ENCODE measurements around the gene LRSAM1.

Gene LRSAM1

DNA sequence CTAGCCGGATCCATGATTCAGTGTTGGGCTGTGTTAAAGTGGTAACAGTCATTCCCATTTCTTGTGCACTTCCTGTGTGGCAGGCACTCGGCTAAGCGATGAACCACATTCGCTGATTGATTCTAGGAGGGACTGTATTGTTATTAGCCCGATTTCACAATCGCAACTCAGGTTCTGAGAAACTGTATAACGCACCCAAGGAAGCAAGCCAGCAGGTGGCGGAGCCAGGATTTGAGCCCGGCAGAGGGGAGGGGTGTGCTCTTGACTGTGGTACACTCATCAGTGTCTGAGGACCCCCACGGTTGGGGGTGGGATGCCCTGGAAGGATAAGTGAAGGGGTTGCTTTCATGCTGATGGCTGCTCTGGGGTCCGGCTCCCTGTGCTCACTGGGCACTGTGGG lies 34.7 kb downstream of the LRSAM1 start:
- Histone ChIP-seq H3K9me3 (ENCODE audit: low read length) (no peaks in the 10 kb centered on the region), H3K36me3 (ENCODE audit: insufficient read depth, low read length) (peaks cover 28% of the 10 kb centered on the region), H3K4me1 (ENCODE audit: insufficient read depth, low read length) (no peaks in the 10 kb centered on the region), H3K4me3 (ENCODE audit: low read length) (no peak overlapping the region), H2AFZ (ENCODE audit: low read depth, low read length) (no peak overlapping the region), H3K27me3 (ENCODE audit: insufficient read depth, low read length) (no peaks in the 10 kb centered on the region)

DNA sequence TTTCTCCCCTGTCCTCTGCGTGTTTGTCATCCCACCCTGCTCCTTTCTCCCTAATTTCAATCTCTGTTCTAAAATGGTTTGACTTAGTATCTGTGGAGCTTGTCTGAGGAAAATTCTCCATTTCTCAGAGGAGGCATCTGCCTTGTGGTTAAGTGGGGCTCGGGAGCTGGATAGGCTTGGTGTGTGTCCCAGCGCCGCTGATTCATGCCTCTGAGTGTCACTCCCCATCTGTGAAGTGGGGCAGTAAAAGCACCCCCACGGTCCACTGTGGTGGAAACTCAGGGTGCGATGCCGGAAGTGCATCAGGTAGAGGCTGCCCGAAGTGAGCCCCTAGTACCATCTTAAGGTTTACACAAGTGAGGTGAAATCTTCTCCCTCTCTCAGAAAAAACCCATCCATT lies 37.6 kb downstream of the LRSAM1 start:
- peaks cover 4% of the 10 kb centered on the region for H3K4me1 ChIP-seq (ENCODE audit: insufficient read depth, low read length)
- H2AFZ ChIP-seq (ENCODE audit: low read depth, low read length) = no peak overlapping the region
- no peaks in the 10 kb centered on the region for H3K9me3 ChIP-seq (ENCODE audit: low read length)
- peaks cover 25% of the 10 kb centered on the region for H3K36me3 ChIP-seq (ENCODE audit: insufficient read depth, low read length)
- H3K4me3 ChIP-seq (ENCODE audit: low read length) = no peak overlapping the region
- no peaks in the 10 kb centered on the region for H3K27me3 ChIP-seq (ENCODE audit: insufficient read depth, low read length)

DNA sequence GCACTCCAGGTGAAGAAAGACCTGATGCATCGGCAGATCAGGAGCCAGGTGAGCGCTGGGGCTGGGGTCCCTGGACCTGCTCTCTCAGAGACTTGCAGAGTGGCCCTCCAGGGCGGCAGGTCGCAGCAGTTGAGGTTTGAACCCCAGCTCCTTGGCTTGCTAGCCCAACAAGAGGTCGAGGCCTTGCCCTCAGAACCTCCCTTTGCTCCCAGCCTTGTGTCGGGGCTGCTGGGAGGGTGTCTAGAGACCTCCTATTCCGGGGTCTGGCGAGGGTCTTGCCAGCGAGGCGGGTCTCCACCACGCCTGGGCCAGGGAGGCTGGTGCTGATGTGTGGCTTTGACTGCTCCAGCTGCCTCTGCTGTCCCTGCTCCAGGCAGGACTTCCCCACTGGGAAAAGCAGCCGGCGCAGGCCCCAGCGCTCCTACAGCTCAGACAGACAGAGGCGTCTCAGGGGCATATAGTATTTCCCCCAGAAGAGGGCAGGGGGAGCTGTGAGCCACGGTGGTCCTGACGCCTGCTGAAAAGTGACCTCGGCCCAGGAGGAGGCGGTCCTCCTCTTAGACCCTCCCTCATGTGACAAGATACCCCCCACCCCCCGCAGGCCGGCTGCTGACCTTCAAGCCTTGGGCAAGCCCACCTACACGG lies 38.3 kb downstream of the LRSAM1 start:
- Histone ChIP-seq H3K4me3 (ENCODE audit: low read length) (no peak overlapping the region), H3K27me3 (ENCODE audit: insufficient read depth, low read length) (no peaks in the 10 kb centered on the region), H3K4me1 (ENCODE audit: insufficient read depth, low read length) (peaks cover 4% of the 10 kb centered on the region), H2AFZ (ENCODE audit: low read depth, low read length) (no peak overlapping the region), H3K36me3 (ENCODE audit: insufficient read depth, low read length) (peaks cover 25% of the 10 kb centered on the region), H3K9me3 (ENCODE audit: low read length) (no peaks in the 10 kb centered on the region)

DNA sequence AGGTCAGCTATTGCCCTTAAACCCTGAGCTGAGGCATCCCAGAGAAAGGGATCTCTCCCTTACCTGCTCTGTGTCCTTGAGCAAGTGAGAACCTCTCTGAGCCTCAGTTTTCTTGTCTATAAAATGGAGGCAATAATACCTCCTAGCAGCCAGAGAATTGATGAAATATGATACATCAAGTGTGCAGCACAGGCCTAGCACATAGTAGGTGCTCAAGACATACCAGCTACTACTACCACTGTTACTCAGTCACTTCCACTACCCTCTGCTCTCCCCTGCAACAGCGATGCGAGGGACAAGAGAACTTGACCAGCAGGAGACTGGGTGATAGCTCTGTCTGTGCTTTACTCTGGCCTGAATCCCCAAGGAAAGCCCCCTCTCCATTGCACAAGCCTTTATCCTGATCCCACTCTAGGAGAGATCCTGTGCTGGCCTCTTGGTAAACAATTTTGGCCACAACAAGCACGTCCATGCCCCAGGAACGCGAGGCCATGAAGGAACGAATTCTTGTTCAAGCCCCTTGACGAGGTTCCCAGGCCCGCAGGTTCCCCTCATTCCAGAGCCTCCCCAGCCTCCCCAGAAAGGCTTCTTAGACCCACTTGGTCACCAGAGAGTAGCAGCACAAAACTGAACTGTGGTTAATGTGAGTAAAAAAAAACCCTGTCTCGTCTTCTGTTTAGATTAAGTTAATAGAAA lies 39.4 kb downstream of the LRSAM1 start:
- Histone ChIP-seq H3K9me3 (ENCODE audit: low read length) (no peaks in the 10 kb centered on the region), H3K36me3 (ENCODE audit: insufficient read depth, low read length) (peaks cover 24% of the 10 kb centered on the region), H2AFZ (ENCODE audit: low read depth, low read length) (no peak overlapping the region), H3K27me3 (ENCODE audit: insufficient read depth, low read length) (no peaks in the 10 kb centered on the region), H3K4me3 (ENCODE audit: low read length) (no peak overlapping the region), H3K4me1 (ENCODE audit: insufficient read depth, low read length) (peaks cover 4% of the 10 kb centered on the region)

DNA sequence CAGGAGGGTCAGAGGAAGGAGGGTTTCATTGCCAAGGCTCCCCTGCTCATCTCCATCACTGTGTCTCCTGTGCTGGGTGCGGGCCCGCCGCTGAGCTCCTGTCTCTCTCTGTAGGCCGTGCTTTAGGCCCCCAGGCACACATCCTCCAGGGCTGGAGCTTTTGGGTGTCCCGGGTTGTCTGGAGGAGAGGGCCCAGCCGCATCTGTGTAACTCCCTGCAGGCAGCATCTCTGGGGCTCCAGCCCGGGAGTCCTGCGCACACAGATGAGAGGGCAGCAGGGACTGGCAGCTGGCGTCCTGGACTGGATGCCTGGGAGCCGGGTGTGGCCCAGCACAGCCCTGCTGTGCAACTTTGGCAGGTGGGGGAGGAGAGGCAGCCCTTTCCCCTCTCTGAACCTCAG lies 40.2 kb downstream of the LRSAM1 start:
- Histone ChIP-seq H3K27me3 (ENCODE audit: insufficient read depth, low read length) (no peaks in the 10 kb centered on the region), H3K4me1 (ENCODE audit: insufficient read depth, low read length) (peaks cover 4% of the 10 kb centered on the region), H3K36me3 (ENCODE audit: insufficient read depth, low read length) (peaks cover 22% of the 10 kb centered on the region), H3K4me3 (ENCODE audit: low read length) (no peak overlapping the region), H3K9me3 (ENCODE audit: low read length) (no peaks in the 10 kb centered on the region), H2AFZ (ENCODE audit: low read depth, low read length) (no peak overlapping the region)

DNA sequence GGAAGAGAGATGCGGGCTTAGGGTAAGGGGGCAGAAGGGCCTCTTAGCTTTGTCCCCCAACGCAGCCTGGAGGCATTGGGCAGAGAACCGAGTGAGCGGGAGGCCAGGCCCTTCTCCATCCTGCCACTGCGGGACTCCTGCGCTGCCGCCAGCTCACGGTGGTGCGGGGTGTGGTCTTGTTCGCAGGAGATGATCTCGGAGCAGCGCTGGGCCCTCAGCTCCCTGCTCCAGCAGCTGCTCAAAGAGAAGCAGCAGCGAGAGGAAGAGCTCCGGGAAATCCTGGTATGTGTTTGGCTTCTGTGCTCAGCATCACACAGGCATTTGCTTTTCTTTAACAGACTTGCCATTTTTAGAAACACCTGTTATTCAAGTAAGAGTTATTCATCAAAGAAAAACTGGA lies 41.3 kb downstream of the LRSAM1 start:
- H2AFZ ChIP-seq (ENCODE audit: low read depth, low read length) = no peak overlapping the region
- peaks cover 20% of the 10 kb centered on the region for H3K36me3 ChIP-seq (ENCODE audit: insufficient read depth, low read length)
- no peak overlapping the region for H3K4me3 ChIP-seq (ENCODE audit: low read length)
- no peaks in the 10 kb centered on the region for H3K9me3 ChIP-seq (ENCODE audit: low read length)
- H3K4me1 ChIP-seq (ENCODE audit: insufficient read depth, low read length) = peaks cover 4% of the 10 kb centered on the region
- no peaks in the 10 kb centered on the region for H3K27me3 ChIP-seq (ENCODE audit: insufficient read depth, low read length)

DNA sequence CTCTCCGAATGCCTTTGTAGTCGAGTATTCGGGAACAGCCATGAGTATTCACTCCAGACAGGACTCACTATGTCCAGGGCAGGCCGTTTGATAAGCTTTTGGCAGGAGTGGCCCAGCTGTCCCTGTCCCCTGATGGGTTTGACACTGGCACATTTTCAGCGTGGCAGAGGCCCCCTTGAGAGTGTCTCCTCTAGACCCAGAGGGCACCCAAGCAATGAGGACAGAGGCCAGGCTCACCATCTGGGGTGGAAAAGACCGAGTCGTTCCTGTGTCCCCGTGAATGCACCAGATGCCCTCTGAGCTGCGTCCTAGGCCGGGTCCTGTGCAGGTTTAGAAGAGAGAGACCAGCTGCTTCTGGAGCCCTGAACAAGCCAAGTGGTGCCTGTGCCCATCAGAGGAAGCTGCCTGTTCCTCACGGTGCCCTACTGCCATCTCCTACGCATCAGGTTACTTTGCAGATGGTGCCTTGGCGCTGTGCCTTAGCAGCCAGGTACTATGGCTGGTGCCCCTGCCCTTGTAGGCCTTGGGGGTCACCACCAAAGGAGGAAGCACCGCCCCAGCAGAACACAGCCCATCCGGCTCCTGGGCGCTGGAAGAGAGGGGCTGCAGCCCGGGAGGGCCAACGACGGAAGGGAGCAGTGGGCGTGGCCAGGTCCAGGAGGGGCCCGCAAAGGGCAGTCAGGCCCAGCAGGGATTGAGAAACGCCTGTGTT lies 42.4 kb downstream of the LRSAM1 start:
- Histone ChIP-seq H3K36me3 (ENCODE audit: insufficient read depth, low read length) (peaks cover 27% of the 10 kb centered on the region), H3K9me3 (ENCODE audit: low read length) (no peaks in the 10 kb centered on the region), H3K4me3 (ENCODE audit: low read length) (no peak overlapping the region), H3K4me1 (ENCODE audit: insufficient read depth, low read length) (peaks cover 4% of the 10 kb centered on the region), H3K27me3 (ENCODE audit: insufficient read depth, low read length) (no peaks in the 10 kb centered on the region), H2AFZ (ENCODE audit: low read depth, low read length) (no peak overlapping the region)

DNA sequence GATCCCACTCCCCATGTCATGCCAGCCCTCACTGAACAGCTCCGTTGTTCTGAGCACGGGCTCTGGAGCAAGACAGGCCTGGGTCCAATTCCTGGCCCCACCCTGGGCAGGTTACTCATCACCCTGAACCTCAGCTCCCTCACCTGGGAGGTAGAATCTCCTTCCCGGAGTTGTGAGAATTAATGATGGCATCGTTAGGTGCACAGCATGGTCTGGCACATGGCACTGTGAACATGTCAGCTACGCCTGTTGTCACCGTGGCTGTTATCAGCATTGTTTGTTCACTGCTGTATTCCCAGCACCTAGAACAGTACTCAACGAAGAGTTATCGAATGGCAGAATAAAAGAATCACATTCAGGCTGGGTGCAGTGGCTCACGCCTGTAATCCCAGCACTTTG lies 43.0 kb downstream of the LRSAM1 start:
- Histone ChIP-seq H3K9me3 (ENCODE audit: low read length) (no peaks in the 10 kb centered on the region), H3K36me3 (ENCODE audit: insufficient read depth, low read length) (peaks cover 27% of the 10 kb centered on the region)

DNA sequence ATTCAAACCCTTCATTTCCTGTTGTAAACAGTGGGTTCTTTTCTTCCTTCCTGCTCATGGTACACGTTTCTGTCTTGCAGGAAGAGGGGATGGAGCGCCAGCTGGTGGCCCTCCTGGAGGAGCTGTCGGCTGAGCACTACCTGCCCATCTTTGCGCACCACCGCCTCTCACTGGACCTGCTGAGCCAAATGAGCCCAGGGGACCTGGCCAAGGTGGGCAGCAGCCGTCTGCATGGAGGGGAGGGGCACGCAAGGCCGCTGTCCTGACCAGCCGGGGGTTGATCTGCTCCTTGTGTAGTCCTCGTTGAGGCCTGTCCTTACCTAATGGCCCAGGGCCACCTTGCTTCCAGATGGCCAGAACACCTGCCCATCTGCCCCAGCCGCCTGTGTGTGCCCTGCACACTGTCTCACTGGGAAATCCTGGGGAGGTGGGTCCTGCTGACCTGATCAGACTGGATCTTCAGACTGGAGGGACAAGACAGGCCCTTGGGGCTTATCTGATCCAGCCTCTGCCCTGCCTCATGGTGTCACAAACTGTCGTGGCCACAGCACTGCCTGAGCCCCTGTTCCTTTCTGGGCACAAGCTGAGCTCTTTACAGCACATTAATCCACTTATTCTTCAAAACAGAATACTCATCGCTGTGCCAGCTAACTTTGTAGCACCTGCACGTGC lies 44.7 kb downstream of the LRSAM1 start:
- no peak overlapping the region for H3K4me3 ChIP-seq (ENCODE audit: low read length)
- H3K36me3 ChIP-seq (ENCODE audit: insufficient read depth, low read length) = peaks cover 27% of the 10 kb centered on the region
- no peaks in the 10 kb centered on the region for H3K27me3 ChIP-seq (ENCODE audit: insufficient read depth, low read length)
- H3K4me1 ChIP-seq (ENCODE audit: insufficient read depth, low read length) = peaks cover 4% of the 10 kb centered on the region
- H2AFZ ChIP-seq (ENCODE audit: low read depth, low read length) = no peak overlapping the region
- H3K9me3 ChIP-seq (ENCODE audit: low read length) = no peaks in the 10 kb centered on the region

More for the DNA sequence above, 43.0 kb downstream of the LRSAM1 start:
- no peak overlapping the region for H3K4me3 ChIP-seq (ENCODE audit: low read length)
- H3K27me3 ChIP-seq (ENCODE audit: insufficient read depth, low read length) = no peaks in the 10 kb centered on the region
- H2AFZ ChIP-seq (ENCODE audit: low read depth, low read length) = no peak overlapping the region
- peaks cover 4% of the 10 kb centered on the region for H3K4me1 ChIP-seq (ENCODE audit: insufficient read depth, low read length)

DNA sequence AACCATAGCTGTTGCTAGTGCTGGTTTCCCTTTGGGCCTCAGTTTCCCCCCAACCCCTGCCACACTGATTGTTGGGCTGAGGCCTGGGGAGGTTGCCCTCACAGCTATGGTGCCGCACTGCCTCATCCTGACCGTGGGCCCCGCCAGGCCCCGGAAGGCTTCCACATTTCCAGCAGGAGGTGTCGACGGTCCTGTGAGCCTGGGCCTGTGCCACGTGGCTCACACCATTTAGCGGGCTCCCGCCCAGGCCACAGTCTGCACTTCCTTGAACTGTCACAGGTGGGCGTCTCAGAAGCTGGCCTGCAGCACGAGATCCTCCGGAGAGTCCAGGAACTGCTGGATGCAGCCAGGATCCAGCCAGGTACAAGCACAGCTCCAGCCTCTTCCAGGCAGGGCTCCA lies 45.7 kb downstream of the LRSAM1 start:
- H3K36me3 ChIP-seq (ENCODE audit: insufficient read depth, low read length) = peaks cover 30% of the 10 kb centered on the region

DNA sequence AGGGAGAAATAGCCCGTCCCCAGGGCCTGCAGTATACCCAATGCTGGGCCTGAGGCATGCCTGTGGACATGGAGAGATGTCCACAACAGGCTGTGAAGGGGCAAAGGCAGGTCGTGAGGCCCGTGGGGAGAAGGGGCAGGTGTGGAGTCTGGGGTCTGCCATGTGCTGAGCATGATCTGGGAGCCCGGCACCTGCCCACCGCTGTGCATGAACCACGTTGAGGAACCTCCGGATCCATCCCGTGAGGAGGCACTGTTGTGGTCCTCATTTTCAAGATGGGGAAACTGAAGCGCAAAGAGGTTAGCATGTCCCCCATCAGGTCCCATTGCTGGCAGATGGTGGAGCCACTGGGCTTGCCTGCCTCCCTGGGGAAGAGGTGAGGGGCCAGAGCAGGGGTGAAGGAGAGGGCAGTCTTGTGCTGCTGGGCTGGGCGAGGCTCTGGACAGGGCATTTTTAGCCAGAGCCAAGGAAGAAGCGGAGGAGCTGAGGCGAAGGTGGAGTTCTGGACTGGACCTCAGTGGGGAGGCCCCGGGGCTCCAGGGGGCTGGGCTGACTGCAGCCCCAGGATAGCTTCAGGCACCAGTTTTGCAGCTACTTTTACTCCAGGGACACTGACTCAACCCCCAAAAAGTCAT lies 46.5 kb downstream of the LRSAM1 start:
- Histone ChIP-seq H2AFZ (ENCODE audit: low read depth, low read length) (no peak overlapping the region), H3K27me3 (ENCODE audit: insufficient read depth, low read length) (no peaks in the 10 kb centered on the region), H3K9me3 (ENCODE audit: low read length) (no peaks in the 10 kb centered on the region), H3K4me1 (ENCODE audit: insufficient read depth, low read length) (no peaks in the 10 kb centered on the region), H3K4me3 (ENCODE audit: low read length) (no peak overlapping the region), H3K36me3 (ENCODE audit: insufficient read depth, low read length) (peaks cover 33% of the 10 kb centered on the region)

More for the DNA sequence above, 45.7 kb downstream of the LRSAM1 start:
- H3K27me3 ChIP-seq (ENCODE audit: insufficient read depth, low read length) = no peaks in the 10 kb centered on the region
- no peak overlapping the region for H3K4me3 ChIP-seq (ENCODE audit: low read length)
- no peak overlapping the region for H2AFZ ChIP-seq (ENCODE audit: low read depth, low read length)
- H3K4me1 ChIP-seq (ENCODE audit: insufficient read depth, low read length) = peaks cover 4% of the 10 kb centered on the region
- no peaks in the 10 kb centered on the region for H3K9me3 ChIP-seq (ENCODE audit: low read length)

DNA sequence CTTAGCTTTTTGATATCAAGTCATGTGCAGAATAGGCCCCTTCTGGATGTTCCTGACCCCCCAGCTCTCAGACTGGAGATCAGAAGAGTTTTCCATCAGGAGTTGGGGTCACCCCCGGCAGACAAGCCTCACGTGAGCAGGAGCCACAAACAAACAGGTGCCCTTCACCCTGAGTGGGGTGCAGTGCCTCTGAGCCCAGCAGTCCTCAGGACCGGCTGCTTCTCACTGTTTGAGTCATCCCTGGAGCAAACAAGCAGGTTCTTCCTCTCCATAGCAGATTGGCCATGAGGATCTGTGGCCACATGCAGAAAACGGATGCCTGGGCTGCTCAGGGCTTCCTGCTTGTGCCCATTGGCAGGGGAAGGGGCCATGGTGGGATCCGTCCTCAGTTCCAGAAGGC lies 47.0 kb downstream of the LRSAM1 start:
- Histone ChIP-seq H2AFZ (ENCODE audit: low read depth, low read length) (no peak overlapping the region), H3K4me1 (ENCODE audit: insufficient read depth, low read length) (no peaks in the 10 kb centered on the region), H3K27me3 (ENCODE audit: insufficient read depth, low read length) (no peaks in the 10 kb centered on the region), H3K36me3 (ENCODE audit: insufficient read depth, low read length) (peaks cover 31% of the 10 kb centered on the region), H3K9me3 (ENCODE audit: low read length) (no peaks in the 10 kb centered on the region), H3K4me3 (ENCODE audit: low read length) (no peak overlapping the region)

DNA sequence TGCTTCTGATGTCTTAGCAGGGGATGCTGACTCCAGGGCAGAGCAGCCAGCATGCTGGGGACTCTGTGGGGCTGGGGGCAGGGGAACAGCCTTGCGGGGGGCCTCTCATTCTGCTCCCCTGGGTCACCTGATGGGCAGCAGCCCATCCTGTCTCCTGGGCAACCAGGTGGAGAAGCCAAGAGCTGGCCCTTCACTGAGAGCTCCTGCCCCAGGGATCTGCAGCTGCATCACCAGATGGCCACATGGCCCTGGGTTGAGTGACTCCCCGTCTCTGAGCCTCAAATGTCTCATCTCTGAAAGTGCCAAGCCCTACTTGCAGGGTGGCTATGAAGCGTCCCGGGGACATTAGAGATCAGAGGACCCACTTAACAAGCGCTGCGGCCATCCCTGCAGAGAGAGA lies 49.1 kb downstream of the LRSAM1 start:
- Histone ChIP-seq H3K4me3 (ENCODE audit: low read length) (no peak overlapping the region), H3K36me3 (ENCODE audit: insufficient read depth, low read length) (peaks cover 30% of the 10 kb centered on the region), H3K27me3 (ENCODE audit: insufficient read depth, low read length) (no peaks in the 10 kb centered on the region), H3K4me1 (ENCODE audit: insufficient read depth, low read length) (no peaks in the 10 kb centered on the region), H2AFZ (ENCODE audit: low read depth, low read length) (no peak overlapping the region), H3K9me3 (ENCODE audit: low read length) (no peaks in the 10 kb centered on the region)
